Activated B cell treated with CpG ODN at 0.5 μM for 24 hours (primary cell): ENCODE data around the gene FCN1. TPM values are rescaled to one million over a fixed set of nuclear protein-coding genes. Genes with fewer than 3 reads are reported as not detected.

Source experiments
- ATAC-seq: fragments of 200-7000 bp; cut with Tn5 transposase; one replicate; pipeline ENCODE4 v1.10.0; 2021; ENCODE audit warnings: low read depth, mild to moderate bottlenecking, moderate library complexity
- CTCF ChIA-PET: fragments of 350-600 bp; sonication (Branson Sonifier 250); formaldehyde crosslinking; loops from one replicate; lab custom pipeline; 2021; ENCODE audit warnings: antibody characterized with exemption; lab: Charles Lee
- POLR2A ChIA-PET: fragments of 350-600 bp; sonication (Branson Sonifier 250); formaldehyde crosslinking; loops from one replicate; lab custom pipeline; 2021; ENCODE audit warnings: antibody characterized with exemption; lab: Charles Lee
- DNase-seq: peaks from one replicate; pipeline ENCODE4 v3.0.0; 2022
- H3K27ac Mint-ChIP-seq: one replicate; pipeline ENCODE4 v1.8.0; 2020; ENCODE audit warnings: mixed read lengths
- H3K27me3 Mint-ChIP-seq: one replicate; pipeline ENCODE4 v1.8.0; 2021; ENCODE audit warnings: mixed read lengths
- H3K36me3 Mint-ChIP-seq: one replicate; pipeline ENCODE4 v1.8.0; 2021; ENCODE audit warnings: low read depth, mixed read lengths
- H3K4me1 Mint-ChIP-seq: one replicate; pipeline ENCODE4 v1.8.0; 2021; ENCODE audit warnings: mixed read lengths
- H3K4me3 Mint-ChIP-seq: one replicate; pipeline ENCODE4 v1.8.0; 2020; ENCODE audit warnings: mild to moderate bottlenecking, mixed read lengths
- H3K9me3 Mint-ChIP-seq: one replicate; pipeline ENCODE4 v1.8.0; 2020; ENCODE audit warnings: mixed read lengths
- CTCF ChIP-seq: fragments of 200-600 bp; IDR thresholded peaks from one replicate; pipeline ENCODE4 v1.8.0; 2022; ENCODE audit warnings: antibody characterized with exemption, mild to moderate bottlenecking
- intact Hi-C: fragments of 100-400 bp; cut with micrococcal nuclease; formaldehyde crosslinking; loops from one replicate; pipeline ENCODE4 v1.15.1; 2024
- total RNA-seq: library from RNA; stranded (reverse); gene quantifications from 2 replicates; pipeline ENCODE4 v1.2.3, GENCODE V29; 2022

Gene FCN1
- total RNA-seq, 1 donor from 2014 or later: 0.44 TPM

- Mint-ChIP-seq H3K36me3 (no peaks in the 10 kb centered on the region), H3K4me3 (no peak overlapping the region), H3K9me3 (no peaks in the 10 kb centered on the region), H3K27me3 (peaks cover 16% of the 10 kb centered on the region), H3K27ac (no peak overlapping the region), H3K4me1 (peaks cover 3% of the 10 kb centered on the region)
- ChIA-PET POLR2A (no interaction called here), CTCF (no interaction called here)
- DNase-seq (no peak), ATAC-seq (no peak)
- no peak for TF ChIP-seq CTCF
- intact Hi-C loops: no loop called here
Observed at GRCh38 chr9:134887219-134887618, 30.5 kb downstream of the FCN1 start.

DNA sequence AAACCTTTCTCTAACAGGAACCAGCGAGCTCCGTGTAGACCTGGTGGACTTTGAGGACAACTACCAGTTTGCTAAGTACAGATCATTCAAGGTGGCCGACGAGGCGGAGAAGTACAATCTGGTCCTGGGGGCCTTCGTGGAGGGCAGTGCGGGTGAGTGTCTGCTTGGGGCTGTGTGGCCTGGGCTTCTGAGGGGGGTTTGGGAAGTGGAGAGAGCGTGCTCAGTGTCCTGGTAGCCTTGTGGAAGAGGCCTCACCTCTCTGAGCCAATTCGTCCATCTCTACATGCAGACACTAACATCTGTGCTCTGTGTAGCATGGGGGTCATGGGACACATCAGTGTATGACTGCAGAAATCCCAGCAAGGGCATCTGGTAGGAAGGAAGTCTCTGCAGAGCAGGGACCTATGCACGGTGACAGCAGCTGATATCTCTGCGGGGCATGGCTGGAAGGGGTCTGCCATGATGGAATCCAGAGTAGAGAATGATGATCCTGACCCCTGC lies 31.2 kb downstream of the FCN1 start:
- Mint-ChIP-seq H3K27me3 (peaks cover 16% of the 10 kb centered on the region), H3K27ac (no peak overlapping the region), H3K4me1 (peaks cover 3% of the 10 kb centered on the region), H3K4me3 (no peak overlapping the region), H3K9me3 (no peaks in the 10 kb centered on the region), H3K36me3 (no peaks in the 10 kb centered on the region)
- TF ChIP-seq CTCF: no peak
- no peak for DNase-seq
- ChIA-PET POLR2A (no interaction called here), CTCF (no interaction called here)
- ATAC-seq: no peak
- intact Hi-C loops: no loop called here

GRCh38 chr9:134885679-134886412 lies 31.9 kb downstream of the FCN1 start:
- Mint-ChIP-seq H3K27ac (no peak overlapping the region), H3K9me3 (no peaks in the 10 kb centered on the region), H3K4me3 (no peak overlapping the region), H3K4me1 (peaks cover 3% of the 10 kb centered on the region), H3K27me3 (peaks cover 22% of the 10 kb centered on the region), H3K36me3 (no peaks in the 10 kb centered on the region)
- no peak for ATAC-seq
- TF ChIP-seq CTCF: no peak
- DNase-seq: no peak
- POLR2A ChIA-PET: no interaction called here
- CTCF ChIA-PET: no interaction called here
- intact Hi-C loops: no loop called here

- H3K27me3 Mint-ChIP-seq: peaks cover 24% of the 10 kb centered on the region
- TF ChIP-seq CTCF: no peak
- intact Hi-C loops: no loop called here
Observed at GRCh38 chr9:134885001-134885678, 32.6 kb downstream of the FCN1 start.

GRCh38 chr9:134884492-134884891 lies 33.2 kb downstream of the FCN1 start:
- CTCF ChIA-PET: no interaction called here
- peaks cover 21% of the 10 kb centered on the region for H3K27me3 Mint-ChIP-seq
- no peaks in the 10 kb centered on the region for H3K4me1 Mint-ChIP-seq
- intact Hi-C loops: no loop called here
- ATAC-seq: no peak
- no peak for TF ChIP-seq CTCF
- H3K4me3 Mint-ChIP-seq: no peak overlapping the region
- H3K27ac Mint-ChIP-seq: no peak overlapping the region
- no peak for DNase-seq
- no peaks in the 10 kb centered on the region for H3K9me3 Mint-ChIP-seq
- POLR2A ChIA-PET: no interaction called here
- no peaks in the 10 kb centered on the region for H3K36me3 Mint-ChIP-seq

More at GRCh38 chr9:134885001-134885678, 32.6 kb downstream of the FCN1 start:
- ATAC-seq: no peak
- no peak for DNase-seq
- Mint-ChIP-seq H3K36me3 (no peaks in the 10 kb centered on the region), H3K4me3 (no peak overlapping the region), H3K27ac (no peak overlapping the region), H3K9me3 (no peaks in the 10 kb centered on the region), H3K4me1 (peaks cover 3% of the 10 kb centered on the region)
- ChIA-PET POLR2A (no interaction called here), CTCF (no interaction called here)
